GM12878 (cell line): ENCODE measurements around the gene PNPLA3. TPM values are rescaled to one million over a fixed set of nuclear protein-coding genes. Genes with fewer than 3 reads are reported as not detected.

ENCODE experiments used
- ATAC-seq: fragments of 200-7000 bp; cut with Tn5 transposase; 3 replicates; pipeline ENCODE4 v1.9.1; 2020; ENCODE audit warnings: mild to moderate bottlenecking, moderate library complexity
- BruUV-seq: library from RNA; stranded (reverse); fragments of 400-500 nt; replicated peaks from 2 replicates; lab custom pipeline; 2021; lab: Mats Ljungman, UMichigan
- CTCF ChIA-PET: fragments of 300-600 bp; sonication (Branson Sonifier 250); formaldehyde crosslinking; extraction: SDS; loops from one replicate; lab custom pipeline; 2021; ENCODE audit warnings: inconsistent platforms; lab: Yijun Ruan, JAX
- POLR2A ChIA-PET: fragments of 350-600 bp; formaldehyde crosslinking; extraction: SDS; loops from one replicate; lab custom pipeline; 2021; ENCODE audit warnings: inconsistent platforms; lab: Charles Lee
- RAD21 ChIA-PET: fragments of 300-600 bp; sonication (Branson Sonifier 250); formaldehyde crosslinking; loops from one replicate; lab custom pipeline; 2023; ENCODE audit warnings: antibody characterized with exemption; ENCODE audit not compliant: unreplicated experiment; lab: Charles Lee
- SMC1A ChIA-PET: fragments of 300-600 bp; sonication (Branson Sonifier 250); formaldehyde crosslinking; loops from one replicate; lab custom pipeline; 2023; ENCODE audit not compliant: unreplicated experiment, uncharacterized antibody; lab: Charles Lee
- DNase-seq: peaks from one replicate; pipeline ENCODE4 v3.0.0-alpha.2; 2011; ENCODE audit warnings: low read depth, low spot score
- FAIRE-seq: peaks from 3 replicates; lab custom pipeline; 2011; peaks lifted over from hg19 to GRCh38; lab: Jason Lieb, UNC
- H2AFZ ChIP-seq: 2 replicates; pipeline ENCODE4 v1.6.0; 2011; ENCODE audit warnings: low read depth, low read length, control low read depth; ENCODE audit not compliant: control insufficient read depth
- H3K27ac ChIP-seq: 2 replicates; pipeline ENCODE4 v1.5.1; 2011; ENCODE audit warnings: control low read depth; ENCODE audit not compliant: control insufficient read depth, insufficient read depth
- H3K27me3 ChIP-seq, 2 experiments: replicated peaks in 1 of 2; 2 replicates each; pipeline versions ENCODE4 v1.6.0 to v1.6.1; 2011; ENCODE audit warnings: low read length in 1 of 2; ENCODE audit not compliant: control insufficient read depth in 2 of 2, insufficient read depth in 2 of 2
- H3K36me3 ChIP-seq, 2 experiments: 2 replicates each; pipeline ENCODE4 v1.5.1; 2011; ENCODE audit warnings: low read length in 1 of 2; ENCODE audit not compliant: control insufficient read depth in 2 of 2, insufficient read depth in 2 of 2
- H3K4me1 ChIP-seq: 2 replicates; pipeline ENCODE4 v1.6.1; 2011; ENCODE audit warnings: mild to moderate bottlenecking, low read length, moderate library complexity, mixed read lengths; ENCODE audit not compliant: control insufficient read depth, insufficient read depth
- H3K4me2 ChIP-seq: 2 replicates; pipeline ENCODE4 v1.6.0; 2011; ENCODE audit warnings: control low read depth; ENCODE audit not compliant: control insufficient read depth, insufficient read depth
- H3K4me3 ChIP-seq: fragments of 200-600 bp; sonication (generic); 2 replicates; pipeline ENCODE4 v1.5.1; 2016
- H3K79me2 ChIP-seq: 2 replicates; pipeline ENCODE4 v1.6.0; 2011; ENCODE audit warnings: low read length; ENCODE audit not compliant: control insufficient read depth, insufficient read depth
- H3K9ac ChIP-seq: 2 replicates; pipeline ENCODE4 v1.8.0; 2011; ENCODE audit warnings: low read length, control low read depth, mixed read lengths; ENCODE audit not compliant: control insufficient read depth, insufficient read depth
- H3K9me3 ChIP-seq: replicated peaks from 3 replicates; pipeline ENCODE4 v1.5.1; 2011; ENCODE audit warnings: mild to moderate bottlenecking, low read length; ENCODE audit not compliant: control insufficient read depth, insufficient read depth
- H4K20me1 ChIP-seq: 2 replicates; pipeline ENCODE4 v1.6.0; 2011; ENCODE audit not compliant: control insufficient read depth, insufficient read depth
- BACH1 ChIP-seq: fragments of 450-650 bp; IDR thresholded peaks from 2 replicates; pipeline ENCODE4 v1.6.1; 2017; ENCODE audit warnings: mild to moderate bottlenecking, borderline replicate concordance
- EZH2 ChIP-seq: IDR thresholded peaks from 2 replicates; pipeline ENCODE4 v1.6.1; 2012; ENCODE audit warnings: low read depth, mild to moderate bottlenecking, control low read depth, inconsistent platforms, low read length, borderline replicate concordance; ENCODE audit not compliant: control insufficient read depth
- PML ChIP-seq: IDR thresholded peaks from 2 replicates; pipeline ENCODE4 v1.6.1; 2012; ENCODE audit warnings: low read length, inconsistent platforms
- POLR2AphosphoS5 ChIP-seq: IDR thresholded peaks from 2 replicates; pipeline ENCODE4 v1.6.1; 2011; ENCODE audit warnings: mild to moderate bottlenecking, low read length, inconsistent platforms
- WGBS: methylation state at CpG from one replicate; pipeline ENCODE4 v1.1.6; 2016; ENCODE audit warnings: low lambda C conversion rate; ENCODE audit not compliant: insufficient replicate concordance, insufficient coverage; ENCODE audit errors: missing lambda C conversion rate; 5-methylcytosine and 5-hydroxymethylcytosine counted together
- in situ Hi-C: fragments of 300-500 bp; cut with MboI; formaldehyde crosslinking; loops from 9 replicates; pipeline ENCODE4 v1.14.3; 2018; ENCODE audit warnings: mixed read lengths
- intact Hi-C: fragments of 100-400 bp; cut with micrococcal nuclease; formaldehyde crosslinking; loops from one replicate; pipeline ENCODE4 v1.14.2; 2022; ENCODE audit not compliant: unreplicated experiment
- polyA plus RNA-seq, 11 experiments: library from polyadenylated mRNA; depleted of rRNA in 4 of 11; unstranded in 6 of 11; stranded (reverse) in 5 of 11; fragments of >200 nt; fragmentation: Nextera tagmentation in 4 of 11; fragmentation: Illumina TruSeq in 1 of 11; extraction: Ambion mirVana in 4 of 11; extraction: Trizol in 1 of 11; gene quantifications; 1 replicate in 1 of 11; 2 replicates in 10 of 11; pipeline versions ENCODE4 v1.2.1 to v1.2.3, GENCODE V29; 2011 to 2016; ENCODE audit warnings: inconsistent platforms in 2 of 11, missing spikeins in 2 of 11, low read depth in 1 of 11
- total RNA-seq, 4 experiments: library from RNA; depleted of rRNA in 3 of 4; stranded (reverse); fragments of >200 nt in 3 of 4; fragmentation: Illumina TruSeq in 1 of 4; extraction: Trizol in 1 of 4; gene quantifications; 2 replicates each; pipeline versions ENCODE4 v1.2.1 to v1.2.3, GENCODE V29; 2013 to 2021
- TF ChIP-seq, protein P1 (sequence below), 3 experiments: IDR thresholded peaks in 2 of 3; conservative IDR thresholded peaks in 1 of 3; 2 replicates each; pipeline ENCODE4 v1.5.1; 2011; ENCODE audit warnings: low read depth in 3 of 3, low read length in 3 of 3, mild to moderate bottlenecking in 3 of 3, control low read depth in 2 of 3, moderate library complexity in 2 of 3, inconsistent platforms in 1 of 3, mixed read lengths in 1 of 3; ENCODE audit not compliant: control insufficient read depth in 2 of 3, insufficient read depth in 1 of 3; ENCODE audit errors: extremely low read depth in 1 of 3

The PNPLA3 gene
- total and polyA plus RNA-seq, 10 of the 15 experiments (the other 5 are each of a cell fraction or from before 2014, with no cell fraction given) = 0.05 to 0.08 TPM; not detected in 8

DNA sequence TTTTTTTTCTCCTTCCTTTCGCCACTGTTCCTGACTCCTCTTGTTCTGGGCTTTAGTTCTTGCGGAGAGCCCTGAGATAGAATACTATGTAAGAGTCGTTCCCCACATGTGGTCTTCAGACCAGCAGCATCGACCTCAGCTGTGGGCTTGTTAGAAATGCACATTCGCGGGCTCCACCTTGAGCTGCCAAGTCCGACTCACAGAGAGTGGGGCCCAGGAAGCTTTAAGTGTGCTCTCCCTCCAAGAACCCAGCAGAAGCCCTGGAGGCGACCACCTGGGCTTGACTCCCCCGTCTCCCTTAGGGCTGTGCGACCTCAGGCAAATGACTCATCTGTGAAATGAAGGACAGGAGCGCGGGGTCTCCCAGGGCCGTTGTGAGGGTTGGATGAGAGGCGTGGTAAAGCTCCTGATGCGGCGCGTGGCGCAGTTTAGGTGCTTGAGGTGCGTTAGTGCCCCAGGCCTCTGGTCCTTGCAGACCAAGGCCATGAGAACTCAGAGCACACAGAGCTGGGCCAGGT lies 50.5 kb downstream of the PNPLA3 start:
- TF ChIP-seq, protein P1, sequence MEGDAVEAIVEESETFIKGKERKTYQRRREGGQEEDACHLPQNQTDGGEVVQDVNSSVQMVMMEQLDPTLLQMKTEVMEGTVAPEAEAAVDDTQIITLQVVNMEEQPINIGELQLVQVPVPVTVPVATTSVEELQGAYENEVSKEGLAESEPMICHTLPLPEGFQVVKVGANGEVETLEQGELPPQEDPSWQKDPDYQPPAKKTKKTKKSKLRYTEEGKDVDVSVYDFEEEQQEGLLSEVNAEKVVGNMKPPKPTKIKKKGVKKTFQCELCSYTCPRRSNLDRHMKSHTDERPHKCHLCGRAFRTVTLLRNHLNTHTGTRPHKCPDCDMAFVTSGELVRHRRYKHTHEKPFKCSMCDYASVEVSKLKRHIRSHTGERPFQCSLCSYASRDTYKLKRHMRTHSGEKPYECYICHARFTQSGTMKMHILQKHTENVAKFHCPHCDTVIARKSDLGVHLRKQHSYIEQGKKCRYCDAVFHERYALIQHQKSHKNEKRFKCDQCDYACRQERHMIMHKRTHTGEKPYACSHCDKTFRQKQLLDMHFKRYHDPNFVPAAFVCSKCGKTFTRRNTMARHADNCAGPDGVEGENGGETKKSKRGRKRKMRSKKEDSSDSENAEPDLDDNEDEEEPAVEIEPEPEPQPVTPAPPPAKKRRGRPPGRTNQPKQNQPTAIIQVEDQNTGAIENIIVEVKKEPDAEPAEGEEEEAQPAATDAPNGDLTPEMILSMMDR (IDR thresholded peaks at IDR 0.05 in 2 of 3, conservative IDR thresholded peaks at IDR 0.05 in 1 of 3; ENCODE audit: control insufficient read depth in 2 of 3, extremely low read depth in 1 of 3, insufficient read depth in 1 of 3, low read depth in 3 of 3, low read length in 3 of 3) = no peak
- TF ChIP-seq PML = no peak
- no peak for TF ChIP-seq BACH1
- TF ChIP-seq EZH2 = no peak
- TF ChIP-seq POLR2AphosphoS5 = no peak
- TF ChIP-seq, all 136 proteins: peak for 0
- ChIA-PET POLR2A (no interaction called here), CTCF (interaction anchor here (0.9 kb wide), 1 partner anchor 19 kb away, joined by 3 read pairs; no protein-coding TSS in a partner anchor), SMC1A (no interaction called here), RAD21 (no interaction called here)
- Histone ChIP-seq H4K20me1 (no peaks in the 10 kb centered on the region), H3K9me3 (no peaks in the 10 kb centered on the region), H3K27ac (no peak overlapping the region), H3K27me3 (no peaks in the 10 kb centered on the region), H2AFZ (no peak overlapping the region), H3K4me1 (no peaks in the 10 kb centered on the region), H3K4me3 (no peak overlapping the region), H3K4me2 (no peak overlapping the region), H3K79me2 (no peaks in the 10 kb centered on the region), H3K36me3 (peaks cover 25 to 39% of the 10 kb centered on the region in 2 experiments), H3K9ac (no peak overlapping the region)
- FAIRE-seq (no peak), DNase-seq (no peak), ATAC-seq (no peak)
- no TSS peak for BruUV-seq
- intact Hi-C loops = no loop called here
- in situ Hi-C loops = no loop called here
- 92% methylated on average over 19 of the region's 19 CpGs for WGBS
